ENCODE measurements around the gene CYSTM1. TPM values are rescaled to one million over a fixed set of nuclear protein-coding genes. Genes with fewer than 3 reads are reported as not detected.

The CYSTM1 gene
- total RNA-seq, 1 donor from 2014 or later = 22.4 TPM

DNA sequence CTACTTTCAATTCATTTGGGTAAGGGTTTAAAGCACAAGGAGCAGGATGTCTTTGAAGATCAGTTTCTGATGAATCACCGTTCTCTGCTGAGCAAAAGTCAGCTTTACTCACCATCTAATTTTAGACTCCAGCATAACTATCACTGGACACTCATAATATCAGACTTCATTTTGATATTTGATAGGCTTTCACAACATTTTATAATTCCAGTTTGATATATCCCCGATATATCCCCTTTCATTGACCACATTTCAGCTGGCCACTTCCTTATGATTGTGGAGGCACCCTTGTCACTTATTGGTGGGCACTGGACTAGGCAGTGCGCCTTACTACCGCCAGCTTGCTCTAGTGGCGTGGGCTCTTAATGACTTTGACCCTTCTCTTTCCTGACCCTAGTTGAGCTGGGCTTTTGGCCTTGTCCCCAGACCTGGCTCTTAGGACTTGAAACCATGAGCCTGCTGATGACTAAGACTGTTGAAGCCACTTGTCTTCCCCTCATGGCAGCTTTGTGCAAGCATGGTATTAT lies 46.8 kb downstream of the CYSTM1 start:
- peak; percentile 97 for DNase-seq (ENCODE audit: low read depth)
- Histone ChIP-seq H3K4me3 (ENCODE audit: low read depth, low read length) (no peak overlapping the region), H3K36me3 (ENCODE audit: control insufficient read depth, insufficient read depth, low read length) (no peaks in the 10 kb centered on the region), H3K27me3 (ENCODE audit: control insufficient read depth, insufficient read depth, low read length) (no peaks in the 10 kb centered on the region)
- TF ChIP-seq, protein P1, sequence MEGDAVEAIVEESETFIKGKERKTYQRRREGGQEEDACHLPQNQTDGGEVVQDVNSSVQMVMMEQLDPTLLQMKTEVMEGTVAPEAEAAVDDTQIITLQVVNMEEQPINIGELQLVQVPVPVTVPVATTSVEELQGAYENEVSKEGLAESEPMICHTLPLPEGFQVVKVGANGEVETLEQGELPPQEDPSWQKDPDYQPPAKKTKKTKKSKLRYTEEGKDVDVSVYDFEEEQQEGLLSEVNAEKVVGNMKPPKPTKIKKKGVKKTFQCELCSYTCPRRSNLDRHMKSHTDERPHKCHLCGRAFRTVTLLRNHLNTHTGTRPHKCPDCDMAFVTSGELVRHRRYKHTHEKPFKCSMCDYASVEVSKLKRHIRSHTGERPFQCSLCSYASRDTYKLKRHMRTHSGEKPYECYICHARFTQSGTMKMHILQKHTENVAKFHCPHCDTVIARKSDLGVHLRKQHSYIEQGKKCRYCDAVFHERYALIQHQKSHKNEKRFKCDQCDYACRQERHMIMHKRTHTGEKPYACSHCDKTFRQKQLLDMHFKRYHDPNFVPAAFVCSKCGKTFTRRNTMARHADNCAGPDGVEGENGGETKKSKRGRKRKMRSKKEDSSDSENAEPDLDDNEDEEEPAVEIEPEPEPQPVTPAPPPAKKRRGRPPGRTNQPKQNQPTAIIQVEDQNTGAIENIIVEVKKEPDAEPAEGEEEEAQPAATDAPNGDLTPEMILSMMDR (IDR thresholded peaks at IDR 0.05; ENCODE audit: insufficient read depth, low read length, severe bottlenecking) = no peak
- FAIRE-seq = no peak

DNA sequence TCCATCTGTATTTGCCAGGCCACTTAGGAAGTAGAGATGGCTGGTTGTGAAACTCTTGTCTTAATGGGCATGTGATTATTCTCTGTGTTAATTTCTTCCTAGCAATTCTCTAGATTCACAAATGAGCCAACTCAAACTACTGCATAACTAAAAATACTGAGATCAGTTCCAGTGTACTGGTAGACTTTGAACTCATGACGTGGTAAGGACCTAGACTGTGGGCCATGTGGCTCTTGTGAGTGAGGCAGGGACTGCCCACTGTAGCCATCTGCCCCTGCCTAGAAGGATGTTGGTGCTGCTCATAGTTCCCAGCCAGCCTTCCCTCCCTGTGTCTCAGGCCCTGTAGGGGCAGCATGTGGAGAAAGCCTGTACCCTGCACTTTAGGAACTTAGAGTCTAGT lies 47.4 kb downstream of the CYSTM1 start:
- no peaks in the 10 kb centered on the region for H3K27me3 ChIP-seq (ENCODE audit: control insufficient read depth, insufficient read depth, low read length)
- FAIRE-seq (no peak), DNase-seq (ENCODE audit: low read depth) (no peak)
- no peak overlapping the region for H3K4me3 ChIP-seq (ENCODE audit: low read depth, low read length)
- H3K36me3 ChIP-seq (ENCODE audit: control insufficient read depth, insufficient read depth, low read length) = no peaks in the 10 kb centered on the region
- TF ChIP-seq, protein P1 (IDR thresholded peaks at IDR 0.05; ENCODE audit: insufficient read depth, low read length, severe bottlenecking) = no peak

DNA sequence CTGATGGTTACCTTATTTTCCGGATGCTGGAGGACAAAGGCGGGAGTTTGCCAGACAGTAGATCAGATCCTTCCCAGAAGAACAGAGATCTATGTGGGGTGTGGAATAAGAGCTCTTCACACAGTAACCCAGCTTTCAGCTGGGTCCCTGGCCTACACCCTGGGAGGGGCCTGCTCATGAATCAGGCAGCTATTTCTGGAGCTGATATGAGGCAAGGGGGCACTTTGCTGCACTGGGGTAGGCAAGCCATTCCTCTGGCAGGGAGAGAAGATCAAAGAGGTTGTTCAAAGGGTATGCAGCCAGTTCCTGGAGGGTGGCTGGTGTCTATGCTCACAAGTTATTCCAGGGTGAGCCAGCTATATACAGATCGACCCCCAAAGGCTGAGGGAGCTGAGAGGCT lies 48.6 kb downstream of the CYSTM1 start:
- DNase-seq (ENCODE audit: low read depth) (no peak), FAIRE-seq (no peak)
- no peak overlapping the region for H3K4me3 ChIP-seq (ENCODE audit: low read depth, low read length)
- H3K27me3 ChIP-seq (ENCODE audit: control insufficient read depth, insufficient read depth, low read length) = no peaks in the 10 kb centered on the region
- TF ChIP-seq, protein P1 (IDR thresholded peaks at IDR 0.05; ENCODE audit: insufficient read depth, low read length, severe bottlenecking) = no peak
- no peaks in the 10 kb centered on the region for H3K36me3 ChIP-seq (ENCODE audit: control insufficient read depth, insufficient read depth, low read length)

DNA sequence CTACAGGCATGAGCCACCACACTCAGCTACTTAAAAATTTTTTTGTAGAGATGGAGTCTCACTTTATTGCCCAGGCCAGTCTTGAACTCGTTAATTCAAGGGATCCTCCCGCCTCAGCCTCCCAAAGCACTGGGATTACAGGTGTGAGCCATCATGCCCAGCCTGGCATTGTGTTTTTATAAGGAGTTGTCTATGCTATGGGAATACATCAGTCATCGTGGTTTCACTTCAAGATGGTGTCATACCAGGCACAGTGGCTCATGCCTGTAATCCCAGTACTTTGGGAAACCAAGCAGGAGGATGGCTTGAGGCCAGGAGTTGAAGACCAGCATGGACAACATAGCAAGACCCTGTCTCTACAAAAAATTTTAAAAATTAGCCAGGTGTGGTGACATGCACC lies 49.7 kb downstream of the CYSTM1 start:
- FAIRE-seq = no peak
- DNase-seq (ENCODE audit: low read depth) = no peak
- TF ChIP-seq, protein P1 (IDR thresholded peaks at IDR 0.05; ENCODE audit: insufficient read depth, low read length, severe bottlenecking) = no peak
- H3K27me3 ChIP-seq (ENCODE audit: control insufficient read depth, insufficient read depth, low read length) = no peaks in the 10 kb centered on the region
- no peak overlapping the region for H3K4me3 ChIP-seq (ENCODE audit: low read depth, low read length)
- H3K36me3 ChIP-seq (ENCODE audit: control insufficient read depth, insufficient read depth, low read length) = no peaks in the 10 kb centered on the region

DNA sequence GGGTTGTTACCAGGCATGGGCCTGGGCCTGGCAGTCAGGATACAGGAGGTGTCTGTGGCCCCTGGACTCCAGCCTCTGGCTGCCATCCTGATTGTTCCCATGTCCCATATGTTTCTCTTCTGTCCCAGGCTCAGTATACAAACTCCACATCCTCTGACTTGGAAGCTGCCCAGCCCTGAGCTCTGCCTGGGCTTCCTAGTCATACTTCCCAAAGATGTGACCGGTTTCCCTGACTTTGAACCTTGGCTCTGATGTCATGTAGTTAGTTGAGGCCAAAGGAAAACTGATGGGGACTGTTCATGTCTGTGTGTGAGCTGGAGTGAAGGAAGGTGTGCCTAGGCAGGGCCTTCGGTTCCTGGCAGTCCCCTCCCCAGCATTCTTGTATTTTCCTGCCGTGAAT lies 50.4 kb downstream of the CYSTM1 start:
- no peaks in the 10 kb centered on the region for H3K27me3 ChIP-seq (ENCODE audit: control insufficient read depth, insufficient read depth, low read length)
- DNase-seq (ENCODE audit: low read depth) (no peak), FAIRE-seq (no peak)
- TF ChIP-seq, protein P1 (IDR thresholded peaks at IDR 0.05; ENCODE audit: insufficient read depth, low read length, severe bottlenecking) = no peak
- no peaks in the 10 kb centered on the region for H3K36me3 ChIP-seq (ENCODE audit: control insufficient read depth, insufficient read depth, low read length)
- no peak overlapping the region for H3K4me3 ChIP-seq (ENCODE audit: low read depth, low read length)

DNA sequence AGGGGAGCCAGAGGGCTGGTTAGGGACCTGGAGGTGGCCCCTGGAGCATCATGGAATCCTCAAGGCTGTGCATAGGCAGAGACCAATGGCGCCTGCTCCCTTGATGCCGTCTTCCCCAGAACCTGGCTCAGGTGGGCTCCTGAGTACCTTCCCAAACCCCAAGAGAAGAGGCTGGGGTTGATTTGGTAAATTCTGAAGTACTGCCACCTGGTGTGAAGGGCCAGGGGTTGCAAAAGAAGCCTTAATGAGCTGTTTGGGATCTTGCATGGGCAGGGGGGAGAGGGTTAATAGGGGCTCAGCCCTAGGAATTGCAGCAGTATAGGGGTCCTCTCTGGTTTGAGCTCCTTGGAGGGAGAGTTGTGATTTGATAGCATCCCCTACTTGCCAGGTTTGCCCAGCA lies 52.1 kb downstream of the CYSTM1 start:
- TF ChIP-seq, protein P1 (IDR thresholded peaks at IDR 0.05; ENCODE audit: insufficient read depth, low read length, severe bottlenecking) = no peak
- FAIRE-seq = no peak
- Histone ChIP-seq H3K4me3 (ENCODE audit: low read depth, low read length) (no peak overlapping the region), H3K36me3 (ENCODE audit: control insufficient read depth, insufficient read depth, low read length) (no peaks in the 10 kb centered on the region), H3K27me3 (ENCODE audit: control insufficient read depth, insufficient read depth, low read length) (no peaks in the 10 kb centered on the region)
- no peak for DNase-seq (ENCODE audit: low read depth)
